HL-60 (cell line): ENCODE measurements around the gene GEMIN4.

Experiments used
- CTCF ChIP-seq: IDR thresholded peaks from one replicate; pipeline ENCODE4 v1.5.1; 2011; ENCODE audit warnings: low read length, control low read depth, inconsistent platforms; ENCODE audit not compliant: insufficient read depth
- GABPA ChIP-seq: IDR thresholded peaks from 2 replicates; pipeline ENCODE4 v1.6.1; 2012; ENCODE audit warnings: low read depth
- POLR2AphosphoS5 ChIP-seq: IDR thresholded peaks from 2 replicates; pipeline ENCODE4 v1.6.1; 2012; ENCODE audit warnings: low read depth
- REST ChIP-seq: IDR thresholded peaks from 2 replicates; pipeline ENCODE4 v1.6.1; 2012; ENCODE audit warnings: low read depth; ENCODE audit not compliant: insufficient replicate concordance

- TF ChIP-seq CTCF = no peak
- no peak for TF ChIP-seq POLR2AphosphoS5
- no peak for TF ChIP-seq REST
- no peak for TF ChIP-seq GABPA
These were observed 656 bp upstream of the GEMIN4 start for GRCh38 chr17:752620-753219.
